GM20431 (cell line): ENCODE measurements around the gene ST3GAL5.
"Not testable (repeated sequence)": the region's sequence is repeated elsewhere in the genome, so short reads cannot be mapped to it uniquely, and the experiment has no call there.

Experiments
- in situ Hi-C: fragments of 300-500 bp; cut with MseI, MboI; formaldehyde crosslinking; loops from one replicate; pipeline ENCODE4 v1.15.0; 2020; ENCODE audit warnings: low sequenced_read_pairs; ENCODE audit not compliant: unreplicated experiment

Gene ST3GAL5

GRCh38 chr2:85888684-85889626 lies at the start of gene ST3GAL5:
Gene ST3GAL5, minus strand, starts transcription at chr2:85888990. Its CDS starts 85 bp downstream, at chr2:85888905.
- in situ Hi-C loops: loop anchor here (10.0 kb wide), 1 partner anchor 54 kb away; no protein-coding TSS in a partner anchor

DNA sequence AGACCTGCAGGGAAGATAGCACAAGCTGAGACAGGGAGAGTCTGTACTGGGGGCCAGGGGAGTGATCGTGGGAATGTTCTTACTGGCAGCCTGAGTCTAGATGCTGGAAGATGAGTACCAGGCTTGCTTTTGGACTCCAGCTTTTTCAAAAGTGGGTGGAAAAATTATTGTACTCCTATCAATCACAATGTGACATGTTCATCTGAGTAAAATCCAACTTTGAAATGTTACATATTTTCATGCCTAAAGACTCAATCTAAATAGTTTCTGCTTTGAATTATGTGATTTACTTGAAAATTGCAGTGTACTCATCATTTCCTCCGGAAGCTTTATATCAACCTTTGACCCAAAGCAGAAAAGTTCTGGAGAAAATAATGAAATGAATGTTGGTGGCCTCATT lies 49.7 kb upstream of the ST3GAL5 start:
- in situ Hi-C loops: no loop called here

DNA sequence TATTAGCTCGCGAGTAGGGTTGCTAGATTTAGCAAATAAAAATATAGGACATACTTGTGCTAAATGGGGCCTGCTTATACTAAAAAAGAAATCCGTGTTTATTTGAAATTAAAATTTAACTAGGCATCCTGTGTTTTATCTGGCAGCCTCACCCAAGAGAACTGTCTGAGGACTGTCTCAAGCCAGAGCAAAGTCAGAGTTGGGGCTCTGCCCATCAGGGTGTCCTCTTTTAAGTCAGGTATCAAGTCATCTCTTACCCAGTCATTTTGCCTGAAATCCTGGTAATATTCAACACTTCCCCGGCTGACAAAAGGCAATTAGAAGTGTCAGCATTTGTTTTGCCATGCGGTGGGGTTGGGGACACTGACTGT lies 48.3 kb upstream of the ST3GAL5 start:
- in situ Hi-C loops: no loop called here

DNA sequence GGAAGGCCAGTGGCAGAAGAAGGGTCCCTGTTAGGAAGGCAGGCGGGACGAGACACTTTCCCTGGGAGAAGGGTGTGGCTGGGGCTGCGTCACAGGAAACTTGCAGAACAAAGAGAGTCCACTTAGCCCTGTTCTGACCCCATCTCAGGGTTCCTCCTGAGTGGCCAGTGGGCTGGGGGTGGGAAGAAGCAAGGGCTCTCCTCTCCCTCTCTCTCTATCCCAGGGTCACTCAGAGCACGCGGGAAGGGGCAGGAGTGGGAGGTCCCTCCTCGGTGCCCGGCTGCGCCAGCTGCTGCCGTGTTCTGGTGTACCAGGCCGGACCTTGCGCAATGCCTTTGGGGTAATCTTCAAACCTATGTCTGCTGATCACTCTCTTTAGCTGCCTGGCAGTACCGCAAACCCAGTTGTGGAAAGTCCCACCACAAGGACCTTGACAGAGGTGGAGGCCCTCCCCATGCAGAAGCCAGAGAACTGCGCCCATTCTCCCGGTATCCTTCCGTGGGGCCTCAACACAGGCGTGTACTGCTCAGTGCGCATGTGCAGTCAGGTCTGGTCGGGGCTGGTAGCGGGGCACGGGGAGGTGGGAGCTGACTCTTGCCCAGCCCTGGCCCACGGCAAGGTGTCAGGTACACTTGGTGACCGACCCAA lies 47.8 kb upstream of the ST3GAL5 start:
- in situ Hi-C loops: no loop called here

- in situ Hi-C loops: no loop called here
Measured at GRCh38 chr2:85935746-85936208, 47.0 kb upstream of the ST3GAL5 start.

- in situ Hi-C loops: no loop called here
Measured at GRCh38 chr2:85935170-85935745, 46.5 kb upstream of the ST3GAL5 start.

DNA sequence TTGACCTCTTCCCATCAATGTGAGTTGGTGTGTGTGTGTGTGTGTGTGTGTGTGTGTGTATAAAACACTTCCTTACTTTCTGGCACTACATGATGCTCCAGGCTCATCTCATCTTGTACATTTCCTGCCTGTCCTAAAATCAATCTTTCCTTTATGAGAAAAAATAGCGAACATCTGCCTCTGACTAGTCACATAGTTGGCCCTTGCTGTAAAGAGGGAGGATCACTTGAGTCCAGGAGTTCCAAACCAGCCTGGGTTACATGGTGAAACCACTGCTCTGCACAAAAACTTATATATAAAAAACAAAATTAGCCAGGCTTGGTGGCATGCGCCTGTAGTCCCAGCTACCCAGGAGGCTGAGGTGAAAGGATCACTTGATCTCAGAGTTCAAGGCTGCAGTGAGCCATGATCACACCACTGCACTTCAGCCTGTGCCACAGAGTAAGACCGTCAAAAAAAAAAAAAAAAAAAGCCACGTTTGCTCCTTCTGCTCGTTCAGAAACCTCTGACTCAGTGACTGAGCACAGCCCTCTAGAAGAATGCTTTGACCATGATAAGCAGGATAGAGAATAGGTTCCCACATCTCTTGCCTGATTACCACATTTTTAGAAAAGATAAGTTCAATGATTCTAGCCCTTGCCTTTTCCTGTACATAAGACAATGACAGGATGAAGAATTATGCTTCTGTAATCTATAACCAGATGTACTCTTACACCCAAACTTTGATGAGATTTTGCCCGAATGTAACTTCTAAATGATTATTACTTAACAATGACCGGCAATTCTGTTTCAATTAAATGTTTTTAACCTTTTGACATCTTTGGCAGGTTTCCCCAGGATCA lies 45.2 kb upstream of the ST3GAL5 start:
- in situ Hi-C loops: no loop called here

- in situ Hi-C loops: not testable (repeated sequence)
Measured at GRCh38 chr2:85931151-85931550, 42.4 kb upstream of the ST3GAL5 start.

- in situ Hi-C loops: no loop called here
Measured at GRCh38 chr2:85930129-85931124, 41.6 kb upstream of the ST3GAL5 start.

DNA sequence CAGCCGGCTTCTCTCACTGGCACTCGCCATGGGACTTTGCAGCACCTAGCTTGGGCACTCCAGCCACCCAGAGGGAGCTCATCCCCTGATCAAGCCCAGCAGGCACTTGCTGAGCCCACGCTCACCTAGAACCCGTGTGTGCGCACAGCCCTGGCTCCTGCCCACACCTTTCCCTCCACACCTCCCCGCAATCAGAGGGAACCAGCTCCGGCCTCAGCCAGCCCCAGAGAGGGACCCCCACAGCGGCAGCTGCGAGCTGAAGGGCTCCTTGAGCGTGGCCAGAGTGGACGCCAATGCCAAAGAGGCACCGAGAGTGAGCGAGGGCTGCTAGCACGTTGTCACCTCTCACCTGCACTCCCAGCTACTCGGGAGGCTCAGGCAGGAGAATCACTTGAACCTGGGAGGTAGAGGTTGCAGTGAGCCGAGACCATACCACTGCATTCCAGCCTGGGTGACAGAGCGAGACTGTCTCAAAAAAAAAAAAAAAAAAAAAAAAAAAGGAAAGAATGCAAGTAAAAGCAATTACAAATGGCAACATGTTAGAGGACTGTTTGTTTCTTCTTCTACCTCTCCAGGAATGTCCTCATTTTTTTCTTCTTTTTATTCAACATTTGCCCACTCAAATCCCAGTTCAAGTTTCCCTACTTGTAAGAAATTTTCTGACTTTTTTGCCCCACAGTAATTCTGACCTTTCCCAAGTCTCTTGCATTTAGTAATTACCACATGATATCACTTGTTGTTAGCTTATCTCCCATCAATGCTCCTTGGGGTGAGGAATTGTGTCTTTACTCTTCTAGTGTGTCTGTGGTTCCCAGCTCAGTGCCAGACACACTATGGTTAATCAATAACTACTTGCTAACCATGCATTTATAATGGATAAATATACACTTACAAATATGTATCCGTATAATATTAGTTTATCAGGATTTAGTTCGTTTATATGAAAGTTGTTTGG lies 40.6 kb upstream of the ST3GAL5 start:
- in situ Hi-C loops: no loop called here

- in situ Hi-C loops: no loop called here
Measured at GRCh38 chr2:85926931-85927661, 38.3 kb upstream of the ST3GAL5 start.

- in situ Hi-C loops: no loop called here
Measured at GRCh38 chr2:85926526-85926925, 37.7 kb upstream of the ST3GAL5 start.

GRCh38 chr2:85925216-85925671 lies 36.5 kb upstream of the ST3GAL5 start:
- in situ Hi-C loops: no loop called here

- in situ Hi-C loops: no loop called here
Measured at GRCh38 chr2:85924522-85924921, 35.7 kb upstream of the ST3GAL5 start.

GRCh38 chr2:85922199-85922598 lies 33.4 kb upstream of the ST3GAL5 start:
- in situ Hi-C loops: no loop called here

- in situ Hi-C loops: no loop called here
Measured at GRCh38 chr2:85921659-85922058, 32.9 kb upstream of the ST3GAL5 start.
